ENCODE measurements around the gene VPS13D.

- TF ChIP-seq CTCF (conservative IDR thresholded peaks at IDR 0.05 in 1 of 2, IDR thresholded peaks at IDR 0.05 in 1 of 2; ENCODE audit: extremely low read depth in 1 of 2, insufficient read depth in 1 of 2, low read depth in 1 of 2, low read length in 2 of 2) (no peak), EZH2 (IDR thresholded peaks at IDR 0.05; ENCODE audit: borderline replicate concordance, low read length) (no peak)
These were observed 239.7 kb downstream of the VPS13D start for GRCh38 chr1:12469493-12469892.

Measured in mammary epithelial cell (primary cell).